HG02852 (cell line): ENCODE measurements around the gene HNF1B.
"Not testable (repeated sequence)": the region's sequence is repeated elsewhere in the genome, so short reads cannot be mapped to it uniquely, and the experiment has no call there.

ENCODE experiments used
- ATAC-seq: cut with Tn5 transposase; IDR thresholded peaks from one replicate; pipeline ENCODE4 v1.9.1; 2021; ENCODE audit warnings: mild to moderate bottlenecking, moderate library complexity; ENCODE audit not compliant: unreplicated experiment

HNF1B gene

DNA sequence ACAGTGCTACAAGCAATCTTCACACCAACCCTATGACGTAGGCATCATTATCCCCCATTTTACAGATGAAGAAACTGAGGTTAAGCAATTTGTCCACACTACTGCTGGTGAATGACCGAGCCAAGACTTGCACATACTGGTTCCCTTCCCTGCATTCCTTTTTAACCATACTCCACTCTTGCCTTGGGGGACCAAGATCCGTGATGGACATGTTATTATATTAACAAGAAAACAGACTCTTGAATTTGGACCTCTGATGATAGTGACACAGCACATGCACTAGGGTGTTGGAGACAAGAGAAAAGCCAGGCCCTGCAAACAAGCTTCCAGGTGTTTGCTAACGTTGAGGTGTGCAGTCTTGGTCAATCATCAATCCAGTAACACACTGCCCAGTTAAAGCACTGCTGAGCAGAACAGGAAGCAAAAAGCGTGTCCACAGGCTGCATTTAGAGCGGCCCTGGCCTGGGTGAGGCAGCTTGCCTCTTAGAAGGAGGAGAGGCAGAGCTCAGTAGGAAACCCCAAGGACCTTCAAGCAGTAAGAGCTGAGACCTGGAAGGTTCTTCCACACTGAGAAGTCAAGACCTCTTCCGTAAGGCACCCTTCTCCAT lies 36.7 kb downstream of the HNF1B start:
- ATAC-seq: no peak

DNA sequence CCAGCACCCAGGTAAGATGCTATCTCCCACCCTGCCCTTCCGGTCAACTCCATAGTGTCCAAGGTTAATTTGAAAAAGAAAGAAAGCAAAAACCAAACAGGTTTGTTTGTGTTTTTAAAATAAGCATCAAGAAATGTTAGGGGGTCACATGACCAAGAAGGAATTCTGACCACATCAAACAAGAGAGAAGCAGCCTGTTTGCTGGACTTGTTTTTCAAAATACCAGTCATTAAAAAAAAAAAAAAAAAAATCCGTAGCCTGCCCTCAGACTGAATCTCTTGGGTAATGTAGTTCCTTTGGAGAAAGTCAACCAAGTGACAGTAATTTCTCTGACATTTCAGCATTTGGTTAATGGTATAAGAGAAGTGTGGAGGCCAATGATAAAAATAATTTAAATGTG lies 38.4 kb downstream of the HNF1B start:
- ATAC-seq: no peak

- no peak for ATAC-seq
These were observed 42.3 kb downstream of the HNF1B start for GRCh38 chr17:37702598-37702997.

- no peak for ATAC-seq
These were observed 43.4 kb downstream of the HNF1B start for GRCh38 chr17:37701496-37701898.

- no peak for ATAC-seq
These were observed 44.0 kb downstream of the HNF1B start for GRCh38 chr17:37700881-37701280.

DNA sequence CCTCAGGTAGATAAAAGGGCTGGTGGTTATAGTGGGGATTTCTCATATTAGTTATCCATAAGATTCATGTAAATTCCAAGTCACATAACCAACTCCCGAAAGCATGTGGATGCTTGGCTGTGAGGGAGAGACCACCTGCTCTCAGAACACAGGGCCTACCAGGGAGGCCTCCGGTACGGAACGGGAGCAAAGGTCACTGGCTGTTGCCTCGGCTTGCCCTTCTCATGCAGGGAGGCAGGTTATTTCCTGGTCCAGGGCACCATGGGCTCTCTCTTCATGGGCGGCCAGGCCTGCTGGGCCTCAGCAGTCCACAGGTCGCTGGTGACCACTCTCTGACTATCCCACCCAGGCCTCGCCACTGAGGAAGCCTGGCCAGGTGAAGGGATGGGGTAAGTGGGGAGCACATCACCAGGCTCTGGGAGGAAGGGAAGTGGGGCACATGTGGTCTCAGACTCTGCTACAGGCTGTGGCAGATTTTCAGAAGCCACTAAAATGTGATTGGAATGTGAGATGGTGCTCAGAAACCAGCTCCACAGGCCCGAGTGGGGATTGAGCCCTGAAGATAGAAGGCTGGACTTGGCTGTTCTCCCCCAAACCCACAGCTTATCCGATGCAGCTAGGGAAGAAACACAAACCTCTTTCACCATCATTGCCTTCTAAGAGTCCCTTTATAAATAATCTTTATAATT lies 45.4 kb downstream of the HNF1B start:
- no peak for ATAC-seq

- no peak for ATAC-seq
These were observed 46.0 kb downstream of the HNF1B start for GRCh38 chr17:37698911-37699255.

DNA sequence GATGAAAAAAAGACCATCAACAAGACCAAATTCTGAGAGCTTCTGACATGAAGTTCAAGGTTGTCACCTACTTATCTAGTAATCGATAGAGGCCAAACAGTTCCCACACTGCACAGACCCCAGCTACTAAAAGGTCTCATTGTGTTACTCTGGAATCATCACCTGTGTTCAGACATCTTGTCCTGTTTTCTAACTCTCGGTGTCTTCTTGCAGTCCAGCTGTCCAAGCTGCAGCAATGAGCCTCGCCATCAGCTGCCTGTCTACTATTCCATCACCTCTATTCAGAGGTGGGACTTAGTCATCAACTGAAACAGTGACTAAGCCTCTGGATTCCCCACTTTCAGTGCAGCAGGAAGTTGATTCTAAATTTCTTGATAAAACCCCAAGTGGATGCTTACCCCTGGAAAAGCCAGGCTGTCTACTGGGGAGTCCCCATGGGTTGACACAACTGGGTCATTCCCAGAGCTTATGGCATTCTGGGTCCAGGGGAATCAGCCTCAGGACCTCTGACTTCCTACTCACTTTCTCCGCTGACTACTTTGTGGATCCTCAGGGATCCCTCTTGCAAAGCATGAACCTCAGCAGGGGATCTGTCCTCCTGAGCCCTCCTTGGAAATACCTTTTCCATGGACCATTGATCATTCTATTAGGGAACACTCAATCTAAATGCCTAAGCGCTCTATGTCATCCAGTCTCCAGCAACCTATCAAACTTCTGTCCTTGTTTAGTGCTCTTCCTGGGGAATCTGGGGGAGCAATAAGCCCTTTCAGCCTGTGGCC lies 46.5 kb downstream of the HNF1B start:
- ATAC-seq: no peak

DNA sequence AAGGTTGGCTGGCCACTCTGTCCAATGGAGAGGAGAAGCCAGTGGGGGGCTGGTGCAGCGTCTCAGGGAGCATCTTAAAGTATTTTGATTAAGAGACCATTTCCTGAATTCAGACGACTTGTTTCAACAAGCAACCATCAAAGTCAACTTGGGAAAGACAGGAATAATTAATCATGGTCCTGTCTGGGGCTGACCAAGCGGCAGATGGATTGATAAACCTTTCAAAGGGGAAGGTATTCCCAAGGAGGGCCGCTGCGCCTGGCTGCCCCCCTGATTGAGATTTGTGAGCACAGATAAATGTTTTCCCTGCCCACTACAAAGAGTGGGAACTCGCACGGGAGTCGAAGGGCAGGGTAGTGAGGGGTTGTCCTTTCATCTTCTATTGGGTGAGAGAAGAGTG lies 47.5 kb downstream of the HNF1B start:
- no peak for ATAC-seq

GRCh38 chr17:37696366-37696765 lies 48.5 kb downstream of the HNF1B start:
- no peak for ATAC-seq

DNA sequence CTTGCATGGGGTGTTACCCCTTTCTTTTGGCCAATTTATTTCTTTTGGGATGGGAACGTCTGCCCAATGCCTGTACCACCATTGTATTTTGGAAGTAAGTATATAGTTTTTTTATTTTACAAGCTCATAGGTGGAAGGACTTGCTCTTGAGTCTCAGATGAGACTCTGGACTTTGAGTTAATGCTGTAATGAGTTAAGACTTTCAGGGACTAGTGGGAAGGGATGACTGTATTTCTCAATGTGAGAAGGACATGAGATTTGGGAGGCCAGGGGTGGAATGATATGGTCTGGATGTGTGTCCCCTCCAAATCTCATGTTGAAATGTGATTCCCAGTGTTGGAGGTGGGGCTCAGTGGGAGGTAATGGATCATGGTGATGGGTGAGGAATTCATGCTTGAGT lies 49.1 kb downstream of the HNF1B start:
- ATAC-seq: no peak

GRCh38 chr17:37694734-37695133 lies 50.1 kb downstream of the HNF1B start:
- ATAC-seq: no peak

DNA sequence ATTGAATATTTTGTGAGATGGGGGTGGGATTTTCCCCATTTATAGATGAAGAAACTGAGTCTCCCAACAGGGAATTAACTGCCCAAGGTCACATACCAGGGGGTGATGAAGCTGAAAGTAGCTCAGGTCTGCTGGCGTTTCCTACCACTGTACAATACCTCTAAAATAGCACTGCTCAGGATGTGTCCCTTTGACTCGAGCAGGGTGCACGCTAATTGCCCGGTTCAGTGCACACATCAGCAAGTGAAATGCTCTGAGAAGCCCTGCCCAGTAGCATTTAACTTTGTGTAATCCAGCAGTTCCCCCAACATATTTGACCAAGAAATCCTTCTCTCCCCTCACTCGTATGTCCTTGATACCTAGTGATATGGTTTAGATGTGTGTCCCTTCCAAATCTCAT lies 51.5 kb downstream of the HNF1B start:
- no peak for ATAC-seq

- ATAC-seq: no peak
These were observed 53.1 kb downstream of the HNF1B start for GRCh38 chr17:37691807-37692206.

DNA sequence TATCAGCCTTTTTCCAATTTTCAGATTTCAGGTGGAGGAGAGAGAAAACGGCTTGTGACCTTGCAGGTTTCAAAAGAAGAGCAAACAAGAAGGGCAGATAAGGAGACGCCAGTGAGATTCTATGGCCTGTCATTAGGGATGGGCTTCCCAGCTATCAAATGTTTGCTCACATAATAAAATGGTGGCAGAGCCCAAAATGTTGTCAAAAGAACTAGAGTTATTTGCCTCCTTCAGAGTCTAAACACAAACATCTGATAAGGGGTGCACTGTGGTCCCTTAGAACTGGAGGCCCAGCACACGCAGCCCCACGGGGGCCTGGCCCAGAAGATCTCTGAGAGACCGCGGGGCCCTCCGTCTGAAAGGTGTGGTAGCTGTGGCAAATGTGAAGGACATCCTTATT lies 55.5 kb downstream of the HNF1B start:
- ATAC-seq: no peak

GRCh38 chr17:37683454-37683984 lies 61.3 kb downstream of the HNF1B start:
- ATAC-seq: no peak

DNA sequence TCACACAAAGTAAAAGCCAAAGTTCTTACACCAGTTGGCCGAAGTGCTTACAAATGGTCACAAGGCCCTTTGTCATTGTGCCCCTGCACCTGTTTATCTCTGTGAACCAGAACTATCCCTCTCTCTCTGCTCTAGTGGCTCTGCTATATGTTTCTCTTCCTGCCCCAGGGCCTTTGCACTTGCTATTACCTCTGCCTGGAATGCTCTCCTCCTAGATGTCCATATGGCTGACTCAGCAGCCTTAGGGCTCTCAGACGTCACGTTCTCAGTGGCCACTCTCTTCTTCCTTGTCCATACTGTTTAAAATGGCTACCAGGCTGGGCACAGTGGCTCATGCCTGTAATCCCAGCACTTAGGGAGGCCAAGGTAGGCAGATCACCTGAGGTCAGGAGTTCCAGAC lies 62.9 kb downstream of the HNF1B start:
- no peak for ATAC-seq

DNA sequence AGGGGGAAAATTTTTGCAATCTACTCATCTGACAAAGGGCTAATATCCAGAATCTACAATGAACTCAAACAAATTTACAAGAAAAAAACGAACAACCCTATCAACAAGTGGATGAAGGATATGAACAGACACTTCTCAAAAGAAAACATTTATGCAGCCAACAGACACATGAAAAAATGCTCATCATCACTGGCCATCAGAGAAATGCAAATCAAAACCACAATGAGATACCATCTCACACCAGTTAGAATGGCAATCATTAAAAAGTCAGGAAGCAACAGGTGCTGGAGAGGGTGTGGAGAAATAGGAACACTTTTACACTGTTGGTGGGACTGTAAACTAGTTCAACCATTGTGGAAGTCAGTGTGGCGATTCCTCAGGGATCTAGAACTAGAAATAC lies 64.9 kb downstream of the HNF1B start:
- ATAC-seq: not testable (repeated sequence)

- ATAC-seq: no peak
These were observed 66.8 kb downstream of the HNF1B start for GRCh38 chr17:37678036-37678435.

DNA sequence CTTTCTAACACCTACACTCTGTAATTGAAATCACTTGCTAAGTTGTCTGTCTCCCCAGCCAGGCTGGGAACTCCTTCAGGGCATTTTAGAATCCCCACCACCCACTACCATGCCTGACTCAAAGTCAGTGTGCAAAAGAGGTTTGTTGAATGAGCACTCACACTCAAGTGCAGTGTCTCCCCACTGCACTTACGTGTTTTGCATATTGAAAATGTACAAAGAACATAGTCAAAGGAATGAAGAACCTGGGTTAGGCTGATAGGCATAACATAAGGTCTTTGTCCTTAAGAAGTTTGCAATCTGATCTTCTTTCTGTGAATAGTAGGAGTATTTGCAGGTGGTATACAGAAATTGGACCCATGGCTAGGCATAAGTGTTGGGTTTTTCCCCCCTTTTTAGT lies 67.8 kb downstream of the HNF1B start:
- no peak for ATAC-seq

DNA sequence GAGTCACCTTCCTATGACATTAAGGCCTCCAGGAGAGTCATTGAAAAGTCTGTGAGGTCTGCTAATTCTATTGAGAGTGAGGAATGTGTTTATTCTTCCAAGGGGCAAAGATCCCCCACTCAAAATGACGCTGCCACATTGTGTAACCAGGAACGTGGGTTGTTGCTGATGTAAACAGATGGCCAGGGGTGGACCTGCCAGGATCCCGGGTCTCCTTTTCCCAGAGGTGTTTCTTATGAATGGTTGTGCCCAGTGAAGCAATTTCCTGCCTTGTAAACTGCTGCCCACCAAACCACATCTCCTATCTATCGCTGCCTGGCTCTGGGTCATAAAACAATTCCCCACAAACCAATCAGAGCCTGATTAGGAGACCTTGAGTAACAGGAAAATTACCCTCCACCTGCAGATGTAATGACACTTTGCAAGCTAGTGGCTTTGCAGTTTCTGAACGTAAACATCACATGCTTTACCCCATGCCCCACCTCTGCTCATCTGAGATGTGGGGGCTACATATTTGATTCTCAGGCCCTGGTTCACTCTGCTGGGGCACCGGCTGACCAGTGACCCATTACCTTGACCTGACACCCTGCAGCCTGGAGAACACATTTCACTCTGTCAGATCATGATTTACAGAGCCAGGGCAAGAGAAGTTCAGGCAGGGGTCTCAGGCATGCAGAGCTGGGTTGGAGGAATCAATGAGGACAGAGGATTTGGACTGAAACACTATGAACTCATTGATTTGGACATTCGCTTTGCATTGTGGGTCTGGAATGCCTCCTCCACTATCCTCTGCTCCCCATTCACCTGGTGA lies 68.5 kb downstream of the HNF1B start:
- ATAC-seq: no peak
